Osteoblast (primary cell): ENCODE data around the gene CDC123. TPM values are rescaled to one million over a fixed set of nuclear protein-coding genes. Genes with fewer than 3 reads are reported as not detected.
A peak's percentile ranks its signal among the peaks of the same experiment; 100 is the strongest.
"Not testable (repeated sequence)": the region's sequence is repeated elsewhere in the genome, so short reads cannot be mapped to it uniquely, and the experiment has no call there.

Source experiments
- DNase-seq: peaks from one replicate; pipeline ENCODE4 v3.0.0; 2011; ENCODE audit warnings: low spot score, mixed read lengths; ENCODE audit not compliant: insufficient read length; ENCODE audit errors: missing footprints
- H2AFZ ChIP-seq: 2 replicates; pipeline ENCODE4 v1.6.0; 2011; ENCODE audit warnings: mild to moderate bottlenecking, low read length
- H3K27ac ChIP-seq: 2 replicates; pipeline ENCODE4 v1.5.1; 2011; ENCODE audit warnings: mild to moderate bottlenecking, low read depth, low read length, moderate library complexity
- H3K27me3 ChIP-seq: 2 replicates; pipeline ENCODE4 v1.6.0; 2012; ENCODE audit warnings: mild to moderate bottlenecking, control low read depth, inconsistent platforms, low read length, moderate library complexity; ENCODE audit not compliant: insufficient read depth
- H3K36me3 ChIP-seq: 2 replicates; pipeline ENCODE4 v1.5.1; 2011; ENCODE audit warnings: mild to moderate bottlenecking, low read length, control low read depth, moderate library complexity; ENCODE audit not compliant: insufficient read depth
- H3K4me1 ChIP-seq: 2 replicates; pipeline ENCODE4 v1.5.1; 2011; ENCODE audit warnings: mild to moderate bottlenecking, low read length, control low read depth, moderate library complexity; ENCODE audit not compliant: insufficient read depth
- H3K4me2 ChIP-seq: 2 replicates; pipeline ENCODE4 v1.6.0; 2011; ENCODE audit warnings: mild to moderate bottlenecking, low read length; ENCODE audit not compliant: insufficient read depth
- H3K4me3 ChIP-seq: fragments of 200-600 bp; sonication (generic); 3 replicates; pipeline ENCODE4 v1.5.1; 2012; ENCODE audit warnings: mild to moderate bottlenecking, low read length, inconsistent platforms; ENCODE audit not compliant: insufficient read depth
- H3K79me2 ChIP-seq: 2 replicates; pipeline ENCODE4 v1.6.0; 2012; ENCODE audit warnings: mild to moderate bottlenecking, low read length, control low read depth, inconsistent platforms; ENCODE audit not compliant: insufficient read depth
- H3K9me3 ChIP-seq: 2 replicates; pipeline ENCODE4 v1.5.1; 2011; ENCODE audit warnings: low read depth, low read length, control low read depth
- H4K20me1 ChIP-seq: 2 replicates; pipeline ENCODE4 v1.6.0; 2012; ENCODE audit warnings: mild to moderate bottlenecking, low read length, control low read depth; ENCODE audit not compliant: insufficient read depth
- CTCF ChIP-seq: IDR thresholded peaks from 2 replicates; pipeline ENCODE4 v1.5.1; 2011; ENCODE audit warnings: mild to moderate bottlenecking, low read depth, low read length, moderate library complexity; ENCODE audit errors: extremely low read depth
- total RNA-seq: library from RNA; depleted of rRNA; stranded (reverse); fragments of >200 nt; gene quantifications from 2 replicates; pipeline ENCODE4 v1.2.3, GENCODE V29; 2012

The CDC123 gene
- total RNA-seq, 1 donor, result 86.9 TPM

DNA sequence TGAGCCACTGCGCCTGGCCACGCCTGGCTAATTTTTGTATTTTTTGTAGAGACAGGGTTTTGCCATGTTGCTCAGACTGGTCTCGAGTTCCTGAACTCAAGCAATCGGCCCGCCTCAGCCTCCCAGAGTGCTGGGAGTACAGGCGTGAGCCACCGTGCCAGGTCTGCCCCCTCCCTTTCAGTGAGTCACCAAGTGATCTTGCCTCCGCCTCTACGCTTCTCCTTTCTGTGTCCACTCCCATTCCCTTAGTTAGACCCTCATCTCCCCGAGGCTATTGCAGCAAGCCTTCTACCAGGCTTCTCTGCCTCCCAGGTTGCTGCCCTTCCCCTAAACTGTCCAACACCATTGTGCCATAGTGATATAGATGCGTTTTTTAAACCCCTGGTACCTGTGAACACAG, 32.9 kb downstream of the CDC123 start:
- no peaks in the 10 kb centered on the region for H3K9me3 ChIP-seq
- no peaks in the 10 kb centered on the region for H3K4me1 ChIP-seq
- TF ChIP-seq CTCF, result no peak
- no peak for DNase-seq
- H3K4me2 ChIP-seq, result no peak overlapping the region
- no peak overlapping the region for H2AFZ ChIP-seq
- H3K27me3 ChIP-seq, result no peaks in the 10 kb centered on the region
- H3K27ac ChIP-seq, result no peak overlapping the region
- H4K20me1 ChIP-seq, result no peaks in the 10 kb centered on the region
- H3K79me2 ChIP-seq, result peaks cover 14% of the 10 kb centered on the region
- no peak overlapping the region for H3K4me3 ChIP-seq
- peaks cover 30% of the 10 kb centered on the region for H3K36me3 ChIP-seq

DNA sequence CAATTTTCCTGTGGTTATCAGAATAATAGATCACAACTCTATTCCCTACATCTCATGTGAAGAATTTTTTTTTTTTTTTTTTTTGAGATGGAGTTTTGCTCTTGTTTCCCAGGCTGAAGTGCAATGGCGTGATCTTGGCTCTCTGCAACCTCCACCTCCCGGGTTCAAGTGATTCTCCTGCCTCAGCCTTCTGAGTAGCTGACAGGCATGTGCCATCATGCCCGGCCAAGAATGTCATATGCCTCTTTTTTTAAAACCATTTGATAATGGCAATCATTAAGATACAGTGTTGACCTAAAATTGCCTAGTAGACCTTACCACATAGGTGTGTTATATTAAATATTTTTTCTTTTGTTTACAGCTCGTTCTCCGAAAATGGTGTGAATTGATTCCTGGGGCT, 38.7 kb downstream of the CDC123 start:
- not testable (repeated sequence) for H3K4me1 ChIP-seq, H3K4me3 ChIP-seq, H3K4me2 ChIP-seq, H2AFZ ChIP-seq, H3K27ac ChIP-seq, DNase-seq, H3K79me2 ChIP-seq, H4K20me1 ChIP-seq, H3K27me3 ChIP-seq, H3K9me3 ChIP-seq
- peaks cover 44% of the 10 kb centered on the region for H3K36me3 ChIP-seq

DNA sequence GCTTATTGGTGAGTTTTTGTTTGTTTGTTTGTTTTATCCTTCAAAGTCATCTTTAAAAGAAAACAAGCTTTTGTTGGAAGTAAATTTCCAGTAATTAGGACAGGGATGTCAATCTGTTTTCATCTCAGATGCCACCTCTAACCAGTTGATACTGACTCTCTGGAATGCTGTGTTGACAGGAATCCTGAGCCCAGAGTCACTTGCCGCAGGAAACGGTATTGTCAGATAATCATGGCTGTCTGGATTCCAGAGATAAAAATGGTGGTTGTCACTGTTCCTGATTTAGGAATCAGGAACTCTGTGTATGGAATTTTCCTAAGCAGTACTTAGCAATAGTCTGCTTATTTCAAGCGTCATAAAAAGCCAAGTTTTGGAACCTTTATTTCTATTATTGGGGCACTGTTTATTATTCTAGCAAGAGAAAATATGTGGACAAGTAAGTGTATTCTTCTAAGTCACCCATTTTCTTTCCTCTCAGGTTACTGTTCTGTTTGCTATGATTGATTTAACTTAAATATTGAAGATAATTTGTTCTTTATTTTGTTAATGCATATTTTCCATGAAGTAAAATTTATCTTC, 39.2 kb downstream of the CDC123 start:
- DNase-seq, result no peak
- H4K20me1 ChIP-seq, result no peaks in the 10 kb centered on the region
- H3K27me3 ChIP-seq, result no peaks in the 10 kb centered on the region
- no peaks in the 10 kb centered on the region for H3K9me3 ChIP-seq
- H3K79me2 ChIP-seq, result no peaks in the 10 kb centered on the region
- H3K27ac ChIP-seq, result no peak overlapping the region
- no peak overlapping the region for H3K4me2 ChIP-seq
- TF ChIP-seq CTCF, result no peak
- H3K4me1 ChIP-seq, result peaks cover 3% of the 10 kb centered on the region
- H2AFZ ChIP-seq, result no peak overlapping the region
- no peak overlapping the region for H3K4me3 ChIP-seq
- peaks cover 44% of the 10 kb centered on the region for H3K36me3 ChIP-seq

DNA sequence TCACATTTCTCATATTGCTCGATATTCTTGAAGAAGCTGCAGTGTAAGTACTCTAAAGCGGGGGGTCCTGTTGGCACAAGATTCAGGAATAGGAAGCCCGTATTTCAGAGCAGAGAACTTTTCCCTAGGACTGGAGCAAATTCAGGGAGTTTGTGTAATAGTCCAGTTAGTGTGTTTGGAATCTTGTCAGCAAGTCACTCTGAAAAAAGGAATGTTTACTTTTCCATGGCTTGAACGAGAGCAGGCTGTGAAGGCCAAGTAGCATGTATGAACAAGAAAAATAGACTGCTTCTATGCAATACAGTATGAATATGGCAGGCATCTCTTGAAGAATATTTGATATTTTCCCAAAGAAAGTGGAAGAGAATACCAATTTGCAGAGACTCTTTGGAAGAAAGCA, 39.8 kb downstream of the CDC123 start:
- TF ChIP-seq CTCF, result no peak
- DNase-seq, result peak; percentile 23
- no peaks in the 10 kb centered on the region for H3K9me3 ChIP-seq
- peaks cover 44% of the 10 kb centered on the region for H3K36me3 ChIP-seq
- no peaks in the 10 kb centered on the region for H3K27me3 ChIP-seq
- H3K27ac ChIP-seq, result no peak overlapping the region
- H3K79me2 ChIP-seq, result peaks cover 3% of the 10 kb centered on the region
- no peak overlapping the region for H2AFZ ChIP-seq
- no peaks in the 10 kb centered on the region for H4K20me1 ChIP-seq
- H3K4me3 ChIP-seq, result no peak overlapping the region
- H3K4me1 ChIP-seq, result peaks cover 3% of the 10 kb centered on the region
- H3K4me2 ChIP-seq, result no peak overlapping the region
